ENCODE data around the gene HS1BP3. TPM values are rescaled to one million over a fixed set of nuclear protein-coding genes. Genes with fewer than 3 reads are reported as not detected.

The HS1BP3 gene
- total and polyA plus RNA-seq, 9 of the 15 experiments (the other 6 are each of a cell fraction or from before 2014, with no cell fraction given): 0.41 to 8.3 (median 5.9) TPM

- WGBS (ENCODE audit: insufficient coverage, low coverage, missing lambda C conversion rate): 65% methylated on average over 11 of the region's 12 CpGs
- Histone ChIP-seq H3K4me1 (replicated peaks in 1 of 2; ENCODE audit: control insufficient read depth in 2 of 2, insufficient read depth in 2 of 2, low read length in 2 of 2) (peaks cover 0 to 3% of the 10 kb centered on the region in 2 experiments; a peak in 1 of 5 replicates), H3K79me2 (ENCODE audit: control insufficient read depth, insufficient read depth, low read length) (no peaks in the 10 kb centered on the region), H3K9me1 (ENCODE audit: control insufficient read depth, insufficient read depth, low read length) (no peaks in the 10 kb centered on the region), H3K9me3 (replicated peaks; ENCODE audit: control insufficient read depth, insufficient read depth, low read depth, low read length) (no peaks in the 10 kb centered on the region), H3K36me3 (ENCODE audit: control insufficient read depth, insufficient read depth, low read length) (no peaks in the 10 kb centered on the region), H3K4me3 (no peak overlapping the region), H3K9ac (ENCODE audit: insufficient read depth in 1 of 2, low read depth in 2 of 2, low read length in 2 of 2) (no peak overlapping the region; a peak in 1 of 4 replicates), H3K27me3 (ENCODE audit: control insufficient read depth in 2 of 2, insufficient read depth in 2 of 2, low read length in 2 of 2) (peaks cover 9 to 27% of the 10 kb centered on the region in 2 experiments), H2AFZ (ENCODE audit: low read depth, low read length) (no peak overlapping the region), H3K4me2 (ENCODE audit: insufficient read depth, low read length) (no peak overlapping the region), H4K20me1 (replicated peaks; ENCODE audit: control insufficient read depth, insufficient read depth, low read length) (no peaks in the 10 kb centered on the region; the same call in none of the 2 replicates), H3K27ac (ENCODE audit: extremely low read depth, low read depth, low read length) (no peak overlapping the region)
- in situ Hi-C loops (cut with MboI) (no loop called here), intact Hi-C loops (cut with micrococcal nuclease) (no loop called here)
- DNase-seq (ENCODE audit: extremely low read depth in 1 of 4, low spot score in 3 of 4) (no peak), FAIRE-seq (no peak), ATAC-seq (peak; percentile 50)
- TF ChIP-seq ELF4 (CRISPR knock-in tag; IDR thresholded peaks at IDR 0.05): no peak
- TF ChIP-seq CTCF (IDR thresholded peaks at IDR 0.05 in 2 of 3, conservative IDR thresholded peaks at IDR 0.05 in 1 of 3; ENCODE audit: insufficient read depth in 2 of 3, low read depth in 1 of 3, low read length in 3 of 3): peak; percentile 6 to 26 (median 22); a peak in 1 of 6 replicates
- peak in 1 of 2 experiments; percentile 18; a peak in 2 of 4 replicates for TF ChIP-seq RAD21 (CRISPR knock-in tag; conservative IDR thresholded peaks at IDR 0.05 in 1 of 2, IDR thresholded peaks at IDR 0.05 in 1 of 2)
- BruUV-seq (replicated peaks): no TSS peak
- ChIA-PET CTCF (ENCODE audit: low intra/inter-chr PET ratio) (interaction anchor here (2.1 kb wide), 1 partner anchor 15 kb away, joined by 6 read pairs; no protein-coding TSS in a partner anchor), POLR2A (interaction anchor here (0.6 to 1.6 kb wide), 6 partner anchors 9 to 316 kb away, joined by 3 to 5 read pairs (median 3); partner anchors contain the start of gene GDF7)
Measured at GRCh38 chr2:20676353-20677215, 25.7 kb upstream of the HS1BP3 start.
